Loucy (cell line): ENCODE results near the gene FMN1.

ENCODE experiments used
- CTCF ChIP-seq: fragments of 200-600 bp; sonication (generic); conservative IDR thresholded peaks from 2 replicates; pipeline ENCODE4 v1.5.1; 2014; ENCODE audit warnings: mild to moderate bottlenecking, antibody characterized with exemption, low read length
- EZH2phosphoT487 ChIP-seq: fragments of 200-600 bp; IDR thresholded peaks from 2 replicates; pipeline ENCODE4 v1.6.1; 2018; ENCODE audit warnings: antibody characterized with exemption, mild to moderate bottlenecking, moderate library complexity, borderline replicate concordance

- TF ChIP-seq CTCF = no peak
- no peak for TF ChIP-seq EZH2phosphoT487
These were observed 98.9 kb downstream of the FMN1 start for GRCh38 chr15:33095641-33096040.
